ENCODE data around the gene CLMN.
"Not testable (repeated sequence)": the region's sequence is repeated elsewhere in the genome, so short reads cannot be mapped to it uniquely, and the experiment has no call there.

Gene CLMN

DNA sequence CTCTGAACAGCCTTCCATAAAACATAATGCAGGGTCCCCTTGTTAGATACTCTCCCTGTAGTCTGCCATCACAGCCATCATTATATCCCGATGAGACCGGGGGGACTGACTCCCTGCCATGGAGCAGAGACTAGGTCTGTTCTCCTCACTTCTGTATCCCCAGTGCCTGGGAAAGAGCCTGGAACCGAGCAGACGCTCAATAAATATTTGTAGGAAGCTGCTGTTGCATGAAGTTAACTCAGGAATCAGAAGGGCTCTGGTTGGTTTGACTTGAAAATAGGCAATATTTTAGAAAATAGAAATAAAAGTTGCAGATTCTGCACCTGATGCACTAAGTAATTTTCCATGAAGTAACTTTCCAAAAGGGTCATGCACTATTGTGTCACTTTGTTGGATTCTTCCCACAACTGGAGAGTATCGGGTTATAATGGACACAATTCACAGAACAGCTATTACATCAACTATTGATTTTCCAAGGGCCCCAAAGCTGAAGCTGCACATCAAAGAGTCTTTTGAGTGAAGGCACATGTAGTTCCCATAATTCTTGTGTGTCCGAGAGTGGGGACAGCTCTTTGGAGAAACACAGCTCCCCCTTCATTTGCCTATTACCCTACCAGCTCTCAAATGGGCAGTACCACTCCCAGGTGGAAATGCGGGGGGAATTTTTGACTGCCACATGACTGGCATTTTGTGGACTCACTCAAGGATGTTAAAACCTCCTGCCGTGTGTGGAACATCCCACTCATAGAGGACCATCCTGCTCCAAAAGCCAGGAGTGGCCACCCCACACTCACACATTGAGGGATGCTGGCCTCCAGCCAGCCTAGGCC is 18.8 kb downstream of the CLMN start:
- DNase-seq = no peak

- no peak for DNase-seq
These were observed 19.6 kb downstream of the CLMN start for GRCh38 chr14:95300002-95300696.

- no peak for DNase-seq
These were observed 20.4 kb downstream of the CLMN start for GRCh38 chr14:95299271-95299670.

DNA sequence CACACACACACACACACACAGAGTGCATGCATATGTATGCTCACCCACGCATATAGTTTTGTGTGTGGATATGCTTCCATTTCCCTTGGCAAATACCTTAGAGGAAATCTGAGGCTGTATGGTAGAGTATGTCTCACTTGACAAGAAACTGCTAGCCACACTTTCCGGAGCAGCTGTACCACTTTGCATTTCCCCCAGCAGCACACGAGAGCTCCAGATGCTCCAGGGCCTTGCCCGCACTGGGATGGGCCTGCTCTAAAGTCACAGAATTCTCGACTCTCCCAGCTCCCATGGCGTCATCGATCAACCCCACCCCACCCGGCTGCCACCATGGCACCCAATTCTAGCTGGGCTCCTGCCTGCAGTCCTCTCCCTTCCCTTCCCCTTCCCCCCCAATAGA is 21.9 kb downstream of the CLMN start:
- no peak for DNase-seq

DNA sequence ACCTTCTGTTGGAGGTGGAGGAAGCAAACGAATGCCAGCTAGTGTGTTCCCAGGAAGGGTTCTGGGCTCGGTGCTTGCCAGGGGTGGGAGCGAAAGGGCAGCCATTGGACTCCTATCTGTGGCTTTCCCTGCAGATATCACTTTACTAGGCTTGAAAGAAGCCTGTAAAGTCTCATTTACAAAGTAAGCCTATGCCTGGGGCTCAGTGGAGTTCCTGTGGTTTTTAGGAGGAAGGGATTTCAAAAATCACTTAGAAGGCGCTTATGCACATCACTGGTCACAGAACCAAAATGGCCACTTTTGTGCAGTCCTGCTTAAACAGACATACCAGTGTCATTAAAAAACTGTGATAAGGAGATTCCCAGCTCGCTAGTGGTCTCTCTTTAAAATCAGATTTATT is 22.7 kb downstream of the CLMN start:
- DNase-seq = no peak

DNA sequence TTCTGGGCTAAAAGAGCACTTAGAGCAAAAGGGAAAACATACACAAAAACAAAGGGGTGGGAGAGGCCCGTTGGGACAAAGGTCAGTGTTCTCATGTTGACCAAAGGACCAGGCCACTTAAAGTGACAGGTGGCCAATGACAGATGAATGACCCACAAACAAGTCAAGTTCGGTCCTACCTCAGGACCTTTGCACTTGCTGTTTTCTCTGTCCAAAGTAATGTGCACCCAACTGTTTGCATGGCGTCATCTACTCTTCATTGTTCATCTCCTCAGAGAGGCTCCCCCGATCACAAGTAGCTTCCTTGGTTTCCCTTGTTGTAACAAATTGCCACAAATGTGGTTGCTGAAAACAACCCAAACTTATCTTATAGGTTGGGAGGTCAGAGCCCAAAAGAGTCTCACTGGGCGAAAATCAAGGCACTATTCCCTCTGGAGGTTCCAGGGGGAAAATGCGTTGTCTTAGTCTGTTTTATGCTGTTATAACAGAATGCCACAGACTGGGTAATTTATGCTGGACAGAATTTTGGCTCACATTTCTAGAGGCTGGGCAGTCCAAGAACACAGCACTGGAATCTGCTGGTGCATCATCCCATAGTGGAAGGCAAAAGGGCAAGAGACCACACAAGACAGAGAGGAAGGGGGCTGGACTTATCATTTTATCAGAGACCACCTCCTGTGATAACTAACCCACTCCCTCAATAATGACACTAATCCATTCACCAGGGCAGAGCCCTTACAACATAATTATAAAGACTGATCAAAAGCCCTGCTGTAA is 23.9 kb downstream of the CLMN start:
- no peak for DNase-seq

GRCh38 chr14:95294834-95295599 is 24.7 kb downstream of the CLMN start:
- DNase-seq = no peak

- DNase-seq = no peak
These were observed 25.4 kb downstream of the CLMN start for GRCh38 chr14:95294320-95294719.

DNA sequence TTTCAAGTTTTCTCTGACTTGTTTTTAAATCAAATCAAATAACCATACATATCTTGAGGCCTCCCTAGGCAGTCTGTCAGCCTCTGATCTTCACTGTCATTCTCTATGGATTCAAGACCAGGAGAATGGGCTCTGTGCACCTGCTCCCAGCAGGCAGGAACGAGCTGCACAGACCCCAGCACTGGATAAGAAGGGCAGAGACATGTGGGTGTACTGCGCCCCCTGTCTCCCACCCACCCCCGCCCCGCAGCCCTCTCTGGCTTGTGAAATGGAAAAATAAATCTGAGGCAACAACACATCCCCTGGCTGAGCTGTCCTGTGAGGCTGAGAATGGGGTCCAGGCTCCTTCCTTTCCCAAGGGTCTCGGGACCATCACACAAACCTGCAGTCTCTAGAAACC is 26.3 kb downstream of the CLMN start:
- no peak for DNase-seq

DNA sequence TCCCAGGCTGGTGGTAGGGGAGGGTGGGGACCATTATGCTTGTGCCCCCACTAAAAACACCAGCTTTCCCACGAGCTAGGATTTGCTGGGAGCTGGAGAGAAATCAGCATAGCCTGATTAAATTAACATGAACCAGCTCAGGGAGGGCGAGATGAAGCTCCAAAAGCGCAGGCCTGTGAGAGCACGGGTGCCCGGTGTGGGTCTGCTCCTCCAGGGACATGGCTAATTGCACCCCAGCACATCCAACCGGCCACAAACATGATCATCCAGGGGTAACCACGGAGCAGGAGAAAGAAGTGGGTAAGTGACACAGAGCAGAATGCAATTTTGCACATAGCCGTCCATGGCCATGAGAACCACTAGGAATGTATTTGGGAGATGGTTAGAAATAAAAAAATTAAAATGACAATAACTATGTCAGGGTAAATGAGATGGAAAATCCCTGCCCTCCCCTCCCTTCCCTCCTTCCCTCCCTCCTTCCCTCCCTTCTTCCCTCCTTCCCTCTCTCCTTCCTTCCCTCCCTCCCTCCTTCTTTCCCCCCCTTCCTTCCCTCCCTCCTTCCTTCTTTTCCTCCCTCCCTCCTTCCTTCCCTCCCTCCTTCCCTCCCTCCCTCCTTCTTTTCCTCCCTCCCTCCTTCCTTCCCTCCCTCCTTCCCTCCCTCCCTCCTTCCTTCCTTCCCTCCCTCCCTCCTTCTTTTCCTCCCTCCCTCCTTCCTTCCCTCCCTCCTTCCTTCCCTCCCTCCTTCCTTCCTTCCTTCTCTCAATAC is 26.9 kb downstream of the CLMN start:
- DNase-seq = no peak

DNA sequence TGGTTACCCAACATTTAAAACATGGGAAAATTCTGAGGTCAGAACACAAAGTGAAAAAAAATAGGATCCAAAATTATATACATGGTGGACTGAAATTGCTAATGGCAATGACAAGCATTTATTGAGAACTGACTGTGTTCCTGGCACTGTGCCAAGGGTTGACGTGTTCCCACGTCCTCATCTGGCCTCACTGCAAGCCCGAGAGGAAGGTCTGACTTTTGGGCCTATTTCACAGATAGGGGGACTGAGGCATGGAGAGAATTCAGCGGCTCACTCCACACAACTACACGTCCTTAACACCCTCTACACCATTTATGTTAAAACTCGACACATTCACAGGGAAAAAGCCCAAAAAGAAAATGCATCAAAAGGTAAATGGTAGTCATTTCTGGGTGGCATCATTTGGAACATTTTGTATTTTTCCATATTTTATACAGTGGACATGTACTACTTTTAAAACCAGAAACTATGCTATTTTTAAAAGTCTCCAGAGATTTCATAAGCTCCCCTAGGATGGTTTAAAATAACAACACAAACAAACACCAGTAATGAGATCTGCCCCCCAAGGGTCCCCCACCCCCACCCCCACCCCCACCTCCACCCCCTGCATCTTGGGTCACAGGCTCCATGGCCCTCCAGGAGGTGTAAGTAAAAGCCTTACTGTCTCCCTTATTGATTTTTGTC is 27.7 kb downstream of the CLMN start:
- DNase-seq = no peak

DNA sequence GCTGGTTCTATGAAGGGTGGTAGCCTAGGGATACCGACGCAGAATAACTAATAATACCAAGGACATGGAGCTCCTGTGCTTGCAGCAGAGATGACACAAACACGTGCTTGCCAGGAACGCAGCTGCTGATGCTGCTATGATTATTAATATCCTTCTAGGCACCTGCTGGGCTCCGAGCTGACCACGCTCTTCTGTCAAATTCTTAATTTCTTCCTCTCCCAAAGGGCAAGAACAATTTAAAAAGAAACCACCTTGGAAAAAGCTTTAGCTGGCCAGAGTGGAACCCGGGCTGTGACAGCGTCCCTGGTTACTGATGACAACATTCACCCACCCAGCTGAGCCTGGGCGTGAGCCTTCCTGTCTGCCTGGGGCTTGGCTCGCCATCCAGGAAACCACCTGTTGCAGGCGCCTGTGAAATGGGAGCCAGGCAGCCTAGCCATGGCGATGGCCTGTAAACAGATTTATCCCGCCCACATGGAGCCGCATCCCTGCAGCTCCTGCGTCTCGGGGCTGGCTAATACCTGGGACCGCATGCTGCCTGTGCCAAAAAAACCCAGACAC is 28.8 kb downstream of the CLMN start:
- DNase-seq = peak; percentile 74

DNA sequence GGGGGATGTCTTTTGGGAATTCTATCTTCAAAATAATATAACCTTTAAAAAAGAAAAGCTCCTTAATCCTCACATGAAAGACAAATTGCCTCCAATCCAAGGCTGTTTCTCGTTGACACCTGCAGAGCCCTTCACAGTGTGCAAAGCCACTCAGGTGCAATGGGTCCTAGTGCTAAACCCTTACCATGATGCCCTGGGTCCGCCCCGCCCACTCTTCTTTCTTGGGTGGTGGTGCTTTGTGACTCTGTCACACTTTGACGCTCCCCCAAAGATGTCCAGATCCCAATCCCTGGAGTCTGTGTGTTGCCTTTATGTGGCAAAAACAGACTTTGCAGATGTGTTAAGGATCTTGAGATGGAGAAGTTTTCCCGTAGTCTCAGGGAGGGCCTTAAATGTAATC is 29.7 kb downstream of the CLMN start:
- DNase-seq = no peak

GRCh38 chr14:95289323-95290010 is 30.2 kb downstream of the CLMN start:
- DNase-seq = no peak

DNA sequence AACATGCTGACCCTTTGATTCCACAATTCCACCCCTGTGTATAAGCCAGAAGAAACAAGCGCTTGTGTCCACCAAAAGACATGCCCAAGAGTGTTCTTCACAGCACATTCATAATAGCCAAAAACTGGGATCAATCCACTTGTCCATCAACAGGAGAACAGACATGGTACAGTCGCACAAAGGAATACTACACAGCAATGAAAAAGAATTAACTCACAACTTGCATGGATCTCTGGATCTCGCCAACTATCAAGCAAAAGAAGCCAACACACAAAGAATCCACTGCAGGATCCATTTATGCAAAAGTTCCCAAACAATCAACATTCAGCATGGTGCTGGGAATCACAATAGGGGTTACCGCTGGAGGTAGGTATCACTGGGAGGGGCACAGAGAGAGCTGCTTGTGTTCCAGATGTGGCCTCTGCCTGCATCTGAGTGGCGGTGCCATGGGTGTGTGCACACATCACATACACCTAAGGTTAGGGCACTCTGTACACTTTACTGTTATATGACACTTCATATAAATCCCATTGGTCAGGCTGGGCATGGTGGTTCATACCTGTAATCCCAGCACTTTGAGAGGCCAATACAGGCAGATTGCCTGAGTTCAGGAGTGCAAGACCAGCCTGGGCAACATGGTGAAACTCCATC is 30.9 kb downstream of the CLMN start:
- no peak for DNase-seq

GRCh38 chr14:95287176-95287754 is 32.4 kb downstream of the CLMN start:
- no peak for DNase-seq

GRCh38 chr14:95286645-95287044 is 33.1 kb downstream of the CLMN start:
- no peak for DNase-seq

DNA sequence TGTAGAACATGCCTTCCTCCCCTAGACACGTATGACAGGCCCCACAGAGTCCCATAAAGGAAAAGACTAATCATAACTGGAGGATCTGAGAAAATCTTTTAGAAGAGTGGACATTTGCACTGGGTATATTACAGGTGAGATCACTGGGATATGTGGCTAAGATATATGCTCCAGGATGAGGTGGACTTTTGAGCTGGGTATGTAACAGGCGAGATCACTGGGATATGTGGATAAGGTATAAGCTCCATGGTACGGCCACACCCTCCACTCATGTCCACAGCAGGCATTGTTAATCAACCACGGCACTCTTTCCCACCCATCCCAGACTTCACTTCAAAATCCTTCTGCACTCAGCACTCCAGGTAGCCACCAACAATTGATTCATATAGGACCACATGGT is 34.1 kb downstream of the CLMN start:
- DNase-seq = no peak

GRCh38 chr14:95283802-95284201 is 35.9 kb downstream of the CLMN start:
- not testable (repeated sequence) for DNase-seq

DNA sequence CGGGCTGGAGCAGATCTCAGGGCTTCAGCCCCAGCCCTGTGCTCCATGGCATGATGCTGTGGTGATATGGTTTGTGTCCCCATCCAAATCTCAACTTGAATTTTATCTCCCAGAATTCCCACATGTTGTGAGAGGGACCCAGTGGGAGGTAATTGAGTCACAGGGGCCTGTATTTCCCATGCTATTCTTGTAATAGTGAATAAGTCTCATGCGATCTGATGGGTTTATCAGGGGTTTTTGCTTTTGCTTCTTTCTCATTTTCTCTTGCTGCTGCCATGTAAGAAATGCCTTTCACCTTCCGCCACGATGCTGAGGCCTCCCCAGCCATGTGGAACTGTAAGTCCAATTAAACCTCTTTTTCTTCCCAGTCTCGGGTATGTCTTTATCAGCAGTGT is 36.7 kb downstream of the CLMN start:
- DNase-seq = not testable (repeated sequence)
